Skin of body (tissue), 2 donors: ENCODE results near the gene CYP3A5. TPM values are rescaled to one million over a fixed set of nuclear protein-coding genes. Genes with fewer than 3 reads are reported as not detected.
"Not testable (repeated sequence)": the region's sequence is repeated elsewhere in the genome, so short reads cannot be mapped to it uniquely, and the experiment has no call there.

Source experiments
- DNase-seq: peaks from one replicate; lab custom pipeline; 2025; lab: John Stamatoyannopoulos, UW
- total RNA-seq: library from RNA; depleted of rRNA; stranded (reverse); fragments of >200 nt; gene quantifications from one replicate; pipeline ENCODE4 v1.2.3, GENCODE V29; 2014

Gene CYP3A5
- 24.9 TPM for total RNA-seq

GRCh38 chr7:99679400-99680191 is at the start of gene CYP3A5:
CYP3A5 (minus strand) TSS chr7:99679996; CDS start chr7:99679896, 100 bp downstream.
- no peak for DNase-seq

GRCh38 chr7:99728615-99729014 is 48.8 kb upstream of the CYP3A5 start:
- DNase-seq: no peak

- not testable (repeated sequence) for DNase-seq
These were observed 43.4 kb upstream of the CYP3A5 start for GRCh38 chr7:99723201-99723600.

GRCh38 chr7:99720800-99721595 is 41.2 kb upstream of the CYP3A5 start:
- DNase-seq: no peak

- DNase-seq: no peak
These were observed 40.4 kb upstream of the CYP3A5 start for GRCh38 chr7:99719996-99720769.

GRCh38 chr7:99713995-99714570 is 34.3 kb upstream of the CYP3A5 start:
- DNase-seq: no peak

GRCh38 chr7:99709838-99710578 is 30.2 kb upstream of the CYP3A5 start:
- no peak for DNase-seq

GRCh38 chr7:99709260-99709659 is 29.5 kb upstream of the CYP3A5 start:
- no peak for DNase-seq

- no peak for DNase-seq
These were observed 27.3 kb upstream of the CYP3A5 start for GRCh38 chr7:99707096-99707495.

GRCh38 chr7:99699946-99700345 is 20.1 kb upstream of the CYP3A5 start:
- DNase-seq: no peak

GRCh38 chr7:99698867-99699730 is 19.3 kb upstream of the CYP3A5 start:
- not testable (repeated sequence) for DNase-seq

GRCh38 chr7:99694912-99695304 is 15.1 kb upstream of the CYP3A5 start:
- no peak for DNase-seq

GRCh38 chr7:99694201-99694911 is 14.6 kb upstream of the CYP3A5 start:
- no peak for DNase-seq

- no peak for DNase-seq
These were observed 13.8 kb upstream of the CYP3A5 start for GRCh38 chr7:99693427-99694200.

- DNase-seq: no peak
These were observed 13.3 kb upstream of the CYP3A5 start for GRCh38 chr7:99693100-99693426.

GRCh38 chr7:99692563-99692962 is 12.8 kb upstream of the CYP3A5 start:
- not testable (repeated sequence) for DNase-seq

GRCh38 chr7:99691658-99692057 is 11.9 kb upstream of the CYP3A5 start:
- DNase-seq: not testable (repeated sequence)

- DNase-seq: not testable (repeated sequence)
These were observed 11.1 kb upstream of the CYP3A5 start for GRCh38 chr7:99690918-99691317.
